ENCODE data around the gene FNBP1. TPM values are rescaled to one million over a fixed set of nuclear protein-coding genes. Genes with fewer than 3 reads are reported as not detected.

FNBP1 gene
- total and polyA plus RNA-seq, 2 donors (not counting 1 experiment from before 2014, with no cell fraction given): 20.8 to 44.3 TPM

- Histone ChIP-seq H3K36me3 (ENCODE audit: control insufficient read depth, insufficient read depth, low read length) (no peaks in the 10 kb centered on the region), H4K20me1 (ENCODE audit: control insufficient read depth, extremely low read depth, insufficient read depth, low read length) (no peaks in the 10 kb centered on the region), H3K79me2 (ENCODE audit: control insufficient read depth, insufficient read depth, low read length) (peaks cover 44% of the 10 kb centered on the region), H3K27me3 (ENCODE audit: control insufficient read depth, insufficient read depth, low read length) (no peaks in the 10 kb centered on the region), H3K9me3 (ENCODE audit: control insufficient read depth, insufficient read depth, low read depth, low read length) (no peaks in the 10 kb centered on the region), H3K27ac (ENCODE audit: insufficient read depth, low read length) (no peak overlapping the region), H2AFZ (ENCODE audit: low read length) (no peak overlapping the region), H3K4me1 (ENCODE audit: control insufficient read depth, extremely low read depth, insufficient read depth, low read length) (no peaks in the 10 kb centered on the region), H3K9ac (ENCODE audit: insufficient read depth, low read length) (no peak overlapping the region), H3K4me3 (replicated peaks in 1 of 4; ENCODE audit: control extremely low read depth in 1 of 4, insufficient read depth in 1 of 4, low read depth in 3 of 4, low read length in 4 of 4) (no peak overlapping the region), H3K4me2 (ENCODE audit: extremely low read depth, insufficient read depth, low read length) (no peak overlapping the region)
- no peak for TF ChIP-seq CTCF (conservative IDR thresholded peaks at IDR 0.05 in 1 of 2, IDR thresholded peaks at IDR 0.05 in 1 of 2; ENCODE audit: low read depth in 1 of 2, low read length in 2 of 2)
- no peak for TF ChIP-seq EZH2 (IDR thresholded peaks at IDR 0.05; ENCODE audit: low read length, missing control alignments)
- no peak for DNase-seq (ENCODE audit: low read depth in 2 of 2)
These were observed 21.6 kb upstream of the FNBP1 start for GRCh38 chr9:130064621-130065020.

- Histone ChIP-seq H4K20me1 (ENCODE audit: control insufficient read depth, extremely low read depth, insufficient read depth, low read length) (no peaks in the 10 kb centered on the region), H3K9ac (ENCODE audit: insufficient read depth, low read length) (no peak overlapping the region), H2AFZ (ENCODE audit: low read length) (no peak overlapping the region), H3K4me2 (ENCODE audit: extremely low read depth, insufficient read depth, low read length) (no peak overlapping the region), H3K27me3 (ENCODE audit: control insufficient read depth, insufficient read depth, low read length) (no peaks in the 10 kb centered on the region), H3K4me3 (replicated peaks in 1 of 4; ENCODE audit: control extremely low read depth in 1 of 4, insufficient read depth in 1 of 4, low read depth in 3 of 4, low read length in 4 of 4) (no peak overlapping the region), H3K27ac (ENCODE audit: insufficient read depth, low read length) (no peak overlapping the region), H3K36me3 (ENCODE audit: control insufficient read depth, insufficient read depth, low read length) (no peaks in the 10 kb centered on the region), H3K4me1 (ENCODE audit: control insufficient read depth, extremely low read depth, insufficient read depth, low read length) (no peaks in the 10 kb centered on the region), H3K79me2 (ENCODE audit: control insufficient read depth, insufficient read depth, low read length) (peaks cover 51% of the 10 kb centered on the region), H3K9me3 (ENCODE audit: control insufficient read depth, insufficient read depth, low read depth, low read length) (no peaks in the 10 kb centered on the region)
- DNase-seq (ENCODE audit: low read depth in 2 of 2): no peak
- TF ChIP-seq EZH2 (IDR thresholded peaks at IDR 0.05; ENCODE audit: low read length, missing control alignments) (no peak), CTCF (conservative IDR thresholded peaks at IDR 0.05 in 1 of 2, IDR thresholded peaks at IDR 0.05 in 1 of 2; ENCODE audit: low read depth in 1 of 2, low read length in 2 of 2) (no peak)
These were observed 19.8 kb upstream of the FNBP1 start for GRCh38 chr9:130062750-130063149.

GRCh38 chr9:130060296-130060695 is 17.3 kb upstream of the FNBP1 start:
- Histone ChIP-seq H4K20me1 (ENCODE audit: control insufficient read depth, extremely low read depth, insufficient read depth, low read length) (no peaks in the 10 kb centered on the region), H3K9me3 (ENCODE audit: control insufficient read depth, insufficient read depth, low read depth, low read length) (no peaks in the 10 kb centered on the region), H3K79me2 (ENCODE audit: control insufficient read depth, insufficient read depth, low read length) (peaks cover 50% of the 10 kb centered on the region), H3K4me1 (ENCODE audit: control insufficient read depth, extremely low read depth, insufficient read depth, low read length) (no peaks in the 10 kb centered on the region), H3K4me2 (ENCODE audit: extremely low read depth, insufficient read depth, low read length) (no peak overlapping the region), H2AFZ (ENCODE audit: low read length) (no peak overlapping the region), H3K36me3 (ENCODE audit: control insufficient read depth, insufficient read depth, low read length) (no peaks in the 10 kb centered on the region), H3K27me3 (ENCODE audit: control insufficient read depth, insufficient read depth, low read length) (no peaks in the 10 kb centered on the region), H3K4me3 (replicated peaks in 1 of 4; ENCODE audit: control extremely low read depth in 1 of 4, insufficient read depth in 1 of 4, low read depth in 3 of 4, low read length in 4 of 4) (no peak overlapping the region), H3K27ac (ENCODE audit: insufficient read depth, low read length) (no peak overlapping the region), H3K9ac (ENCODE audit: insufficient read depth, low read length) (no peak overlapping the region)
- DNase-seq (ENCODE audit: low read depth in 2 of 2): no peak
- TF ChIP-seq EZH2 (IDR thresholded peaks at IDR 0.05; ENCODE audit: low read length, missing control alignments): no peak
- TF ChIP-seq CTCF (conservative IDR thresholded peaks at IDR 0.05 in 1 of 2, IDR thresholded peaks at IDR 0.05 in 1 of 2; ENCODE audit: low read depth in 1 of 2, low read length in 2 of 2): no peak

Measured in fibroblast of lung (primary cell).